GM12801 (cell line): ENCODE data around the gene PLP1.

Experiments
- TF ChIP-seq, protein P1 (sequence below): IDR thresholded peaks from one replicate; pipeline ENCODE4 v1.5.1; 2011; ENCODE audit warnings: control low read depth; ENCODE audit not compliant: insufficient read length; ENCODE audit errors: extremely low read depth

Gene PLP1

DNA sequence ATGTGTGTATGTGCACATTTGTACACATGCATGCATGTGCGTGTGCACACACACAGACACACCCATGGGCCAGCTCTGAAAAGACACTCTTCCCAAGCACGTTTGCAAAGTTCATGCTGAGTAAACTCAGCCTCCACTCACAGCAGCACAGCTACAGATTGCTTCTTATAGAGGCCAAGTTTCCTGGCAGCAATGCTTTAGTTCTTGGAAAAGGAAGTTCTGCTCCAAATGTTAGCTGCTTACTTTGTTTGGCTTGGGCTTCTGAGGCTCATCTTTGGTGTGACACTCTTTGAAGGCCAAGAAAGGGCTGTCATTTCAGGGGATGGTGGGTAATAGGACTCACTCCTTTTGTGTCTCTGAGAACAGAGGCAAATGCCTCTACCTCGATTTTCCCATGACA lies 6.6 kb downstream of the PLP1 start:
- TF ChIP-seq, protein P1, sequence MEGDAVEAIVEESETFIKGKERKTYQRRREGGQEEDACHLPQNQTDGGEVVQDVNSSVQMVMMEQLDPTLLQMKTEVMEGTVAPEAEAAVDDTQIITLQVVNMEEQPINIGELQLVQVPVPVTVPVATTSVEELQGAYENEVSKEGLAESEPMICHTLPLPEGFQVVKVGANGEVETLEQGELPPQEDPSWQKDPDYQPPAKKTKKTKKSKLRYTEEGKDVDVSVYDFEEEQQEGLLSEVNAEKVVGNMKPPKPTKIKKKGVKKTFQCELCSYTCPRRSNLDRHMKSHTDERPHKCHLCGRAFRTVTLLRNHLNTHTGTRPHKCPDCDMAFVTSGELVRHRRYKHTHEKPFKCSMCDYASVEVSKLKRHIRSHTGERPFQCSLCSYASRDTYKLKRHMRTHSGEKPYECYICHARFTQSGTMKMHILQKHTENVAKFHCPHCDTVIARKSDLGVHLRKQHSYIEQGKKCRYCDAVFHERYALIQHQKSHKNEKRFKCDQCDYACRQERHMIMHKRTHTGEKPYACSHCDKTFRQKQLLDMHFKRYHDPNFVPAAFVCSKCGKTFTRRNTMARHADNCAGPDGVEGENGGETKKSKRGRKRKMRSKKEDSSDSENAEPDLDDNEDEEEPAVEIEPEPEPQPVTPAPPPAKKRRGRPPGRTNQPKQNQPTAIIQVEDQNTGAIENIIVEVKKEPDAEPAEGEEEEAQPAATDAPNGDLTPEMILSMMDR: no peak

DNA sequence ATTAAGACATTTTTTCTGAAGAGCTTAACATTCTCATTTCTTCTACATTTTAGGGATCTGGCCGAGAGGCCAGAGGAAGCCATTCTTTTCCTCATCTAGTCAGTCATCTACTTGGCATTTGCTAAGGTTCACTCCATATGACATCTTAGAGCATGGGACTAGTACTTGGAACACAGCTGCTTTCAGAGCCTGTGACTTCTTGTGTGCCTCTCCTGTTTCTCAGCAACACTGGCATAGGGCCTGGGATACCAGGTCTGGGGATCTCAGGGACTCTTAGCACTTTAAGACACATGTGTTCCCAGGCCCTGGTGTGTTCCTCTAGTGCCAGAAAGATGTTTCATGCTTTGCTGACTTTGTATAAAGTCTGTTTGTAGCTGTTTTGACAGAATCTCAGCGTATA lies 7.3 kb downstream of the PLP1 start:
- TF ChIP-seq, protein P1: no peak

DNA sequence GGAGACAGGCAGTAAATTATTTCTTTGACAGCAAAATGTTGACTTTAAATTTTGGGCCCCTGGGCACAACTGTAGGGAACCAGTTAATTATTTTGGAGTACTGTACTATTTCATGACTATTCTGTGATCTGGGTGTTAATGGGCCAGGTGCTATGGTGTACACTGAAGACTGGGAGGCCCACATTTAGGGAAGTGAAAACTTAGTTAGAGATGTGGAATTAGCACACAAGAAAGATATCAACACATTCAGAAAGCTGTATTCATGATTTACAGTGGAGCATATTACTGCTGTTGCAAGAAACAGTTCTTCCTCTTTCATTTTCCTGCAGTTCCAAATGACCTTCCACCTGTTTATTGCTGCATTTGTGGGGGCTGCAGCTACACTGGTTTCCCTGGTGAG lies 12.4 kb downstream of the PLP1 start:
- TF ChIP-seq, protein P1: no peak

DNA sequence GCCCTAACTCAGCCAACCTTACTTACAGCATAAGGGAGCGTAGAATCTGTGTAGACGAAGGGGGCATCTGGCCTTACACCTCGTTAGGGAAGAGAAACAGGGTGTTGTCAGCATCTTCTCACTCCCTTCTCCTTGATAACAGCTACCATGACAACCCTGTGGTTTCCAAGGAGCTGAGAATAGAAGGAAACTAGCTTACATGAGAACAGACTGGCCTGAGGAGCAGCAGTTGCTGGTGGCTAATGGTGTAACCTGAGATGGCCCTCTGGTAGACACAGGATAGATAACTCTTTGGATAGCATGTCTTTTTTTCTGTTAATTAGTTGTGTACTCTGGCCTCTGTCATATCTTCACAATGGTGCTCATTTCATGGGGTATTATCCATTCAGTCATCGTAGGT lies 14.6 kb downstream of the PLP1 start:
- TF ChIP-seq, protein P1: no peak

DNA sequence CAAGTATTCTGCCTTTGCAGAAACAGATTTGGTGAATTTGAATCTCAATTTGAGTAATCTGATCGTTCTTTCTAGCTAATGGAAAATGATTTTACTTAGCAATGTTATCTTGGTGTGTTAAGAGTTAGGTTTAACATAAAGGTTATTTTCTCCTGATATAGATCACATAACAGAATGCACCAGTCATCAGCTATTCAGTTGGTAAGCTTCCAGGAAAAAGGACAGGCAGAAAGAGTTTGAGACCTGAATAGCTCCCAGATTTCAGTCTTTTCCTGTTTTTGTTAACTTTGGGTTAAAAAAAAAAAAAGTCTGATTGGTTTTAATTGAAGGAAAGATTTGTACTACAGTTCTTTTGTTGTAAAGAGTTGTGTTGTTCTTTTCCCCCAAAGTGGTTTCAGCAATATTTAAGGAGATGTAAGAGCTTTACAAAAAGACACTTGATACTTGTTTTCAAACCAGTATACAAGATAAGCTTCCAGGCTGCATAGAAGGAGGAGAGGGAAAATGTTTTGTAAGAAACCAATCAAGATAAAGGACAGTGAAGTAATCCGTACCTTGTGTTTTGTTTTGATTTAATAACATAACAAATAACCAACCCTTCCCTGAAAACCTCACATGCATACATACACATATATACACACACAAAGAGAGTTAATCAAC lies 15.3 kb downstream of the PLP1 start:
- TF ChIP-seq, protein P1: no peak

DNA sequence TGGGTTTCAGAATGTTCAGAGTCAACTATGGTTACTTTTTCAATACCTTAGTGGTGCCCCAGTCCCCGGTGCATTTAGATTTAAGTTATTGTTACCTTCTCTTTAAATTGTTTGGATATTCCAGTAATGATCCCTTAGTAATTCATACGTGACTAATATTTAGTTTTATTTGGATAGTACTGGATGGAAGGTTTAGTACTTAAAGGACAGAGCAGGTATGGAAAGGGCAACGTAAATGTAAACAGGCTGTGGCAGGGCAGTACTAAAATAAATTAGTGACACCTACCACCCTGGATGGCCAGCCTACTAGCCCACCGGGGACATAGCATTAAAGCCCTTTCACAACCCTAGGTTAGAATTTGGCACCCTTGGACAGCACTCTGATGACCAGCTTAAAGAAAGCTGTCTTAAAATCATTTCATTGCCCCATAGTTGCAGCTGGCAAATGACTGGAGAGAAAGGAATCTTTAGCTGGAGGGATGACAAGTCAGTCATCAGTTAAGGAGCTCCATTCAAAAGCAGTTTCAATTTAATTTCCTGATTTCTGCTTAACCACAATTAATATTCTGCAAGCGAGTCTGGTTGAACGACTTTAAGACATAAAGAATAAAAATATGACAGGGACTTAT lies 16.4 kb downstream of the PLP1 start:
- TF ChIP-seq, protein P1: no peak

DNA sequence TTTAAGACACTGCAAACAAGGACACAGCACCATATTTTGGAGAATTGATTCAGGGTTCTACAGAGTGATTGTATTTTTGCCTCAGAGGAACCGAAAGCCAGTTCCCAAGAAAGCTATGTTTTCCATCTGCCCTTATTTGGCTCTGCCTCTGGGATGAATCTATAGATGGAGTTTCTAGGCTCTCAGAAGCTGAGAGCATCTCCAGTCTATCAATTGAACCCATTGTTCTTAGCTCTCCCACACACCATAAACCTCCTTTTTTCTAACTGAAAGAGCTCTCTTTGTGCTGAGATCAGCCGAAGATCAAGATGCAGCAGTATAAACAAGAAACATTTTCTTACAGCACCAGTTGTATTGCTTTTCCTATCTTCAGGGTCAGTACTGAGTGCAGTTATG lies 16.9 kb downstream of the PLP1 start:
- TF ChIP-seq, protein P1: no peak
